ENCODE measurements around the gene CPM. TPM values are rescaled to one million over a fixed set of nuclear protein-coding genes. Genes with fewer than 3 reads are reported as not detected.
A peak's percentile ranks its signal among the peaks of the same experiment; 100 is the strongest.

The CPM gene
- total RNA-seq, 1 experiment from 2014 or later, result 0.89 TPM

GRCh38 chr12:68904351-68904962 lies 28.5 kb downstream of the CPM start:
- H3K9me3 Mint-ChIP-seq (ENCODE audit: unreplicated experiment), result no peaks in the 10 kb centered on the region
- intact Hi-C loops (cut with micrococcal nuclease), result no loop called here
- ChIA-PET POLR2A (no interaction called here), CTCF (interaction anchor here (0.8 kb wide), 1 partner anchor 330 kb away, joined by 3 read pairs; no protein-coding TSS in a partner anchor)
- H3K36me3 Mint-ChIP-seq (ENCODE audit: insufficient read depth, unreplicated experiment), result no peaks in the 10 kb centered on the region
- H3K27ac Mint-ChIP-seq (ENCODE audit: low read depth, unreplicated experiment), result no peak overlapping the region
- peaks cover 4% of the 10 kb centered on the region for H3K4me1 Mint-ChIP-seq (ENCODE audit: insufficient read depth, unreplicated experiment)
- BruUV-seq (replicated peaks), result no TSS peak
- no peak overlapping the region for H3K4me3 Mint-ChIP-seq (ENCODE audit: unreplicated experiment)
- peak; percentile 15 for DNase-seq (ENCODE audit: unreplicated experiment)
- H3K27me3 Mint-ChIP-seq (ENCODE audit: insufficient read depth, unreplicated experiment), result no peaks in the 10 kb centered on the region
- TF ChIP-seq CTCF (IDR thresholded peaks at IDR 0.05; ENCODE audit: unreplicated experiment), result no peak

- TF ChIP-seq CTCF (IDR thresholded peaks at IDR 0.05; ENCODE audit: unreplicated experiment), result no peak
- peaks cover 8% of the 10 kb centered on the region for H3K4me1 Mint-ChIP-seq (ENCODE audit: insufficient read depth, unreplicated experiment)
- ChIA-PET POLR2A (no interaction called here), CTCF (no interaction called here)
- H3K36me3 Mint-ChIP-seq (ENCODE audit: insufficient read depth, unreplicated experiment), result no peaks in the 10 kb centered on the region
- H3K4me3 Mint-ChIP-seq (ENCODE audit: unreplicated experiment), result no peak overlapping the region
- H3K27me3 Mint-ChIP-seq (ENCODE audit: insufficient read depth, unreplicated experiment), result no peaks in the 10 kb centered on the region
- no peaks in the 10 kb centered on the region for H3K9me3 Mint-ChIP-seq (ENCODE audit: unreplicated experiment)
- BruUV-seq (replicated peaks), result no TSS peak
- intact Hi-C loops (cut with micrococcal nuclease), result no loop called here
- DNase-seq (ENCODE audit: unreplicated experiment), result no peak
- H3K27ac Mint-ChIP-seq (ENCODE audit: low read depth, unreplicated experiment), result no peak overlapping the region
Observed at GRCh38 chr12:68903511-68903910, 29.5 kb downstream of the CPM start.

GRCh38 chr12:68901551-68901950 lies 31.4 kb downstream of the CPM start:
- H3K9me3 Mint-ChIP-seq (ENCODE audit: unreplicated experiment), result no peaks in the 10 kb centered on the region
- no peaks in the 10 kb centered on the region for H3K36me3 Mint-ChIP-seq (ENCODE audit: insufficient read depth, unreplicated experiment)
- no peak for DNase-seq (ENCODE audit: unreplicated experiment)
- ChIA-PET POLR2A (interaction anchor here (0.8 to 1.4 kb wide), 2 partner anchors 114 to 167 kb away, joined by 3 to 4 read pairs; no protein-coding TSS in a partner anchor), CTCF (interaction anchor here (0.9 to 6.9 kb wide), 3 partner anchors 37 to 169 kb away, joined by 3 to 87 read pairs (median 4); no protein-coding TSS in a partner anchor)
- H3K27ac Mint-ChIP-seq (ENCODE audit: low read depth, unreplicated experiment), result no peak overlapping the region
- BruUV-seq (replicated peaks), result no TSS peak
- no peak for TF ChIP-seq CTCF (IDR thresholded peaks at IDR 0.05; ENCODE audit: unreplicated experiment)
- H3K4me3 Mint-ChIP-seq (ENCODE audit: unreplicated experiment), result no peak overlapping the region
- intact Hi-C loops (cut with micrococcal nuclease), result no loop called here
- peaks cover 8% of the 10 kb centered on the region for H3K4me1 Mint-ChIP-seq (ENCODE audit: insufficient read depth, unreplicated experiment)
- no peaks in the 10 kb centered on the region for H3K27me3 Mint-ChIP-seq (ENCODE audit: insufficient read depth, unreplicated experiment)

- Mint-ChIP-seq H3K36me3 (ENCODE audit: insufficient read depth, unreplicated experiment) (no peaks in the 10 kb centered on the region), H3K4me1 (ENCODE audit: insufficient read depth, unreplicated experiment) (peaks cover 8% of the 10 kb centered on the region), H3K27me3 (ENCODE audit: insufficient read depth, unreplicated experiment) (no peaks in the 10 kb centered on the region), H3K27ac (ENCODE audit: low read depth, unreplicated experiment) (no peak overlapping the region), H3K4me3 (ENCODE audit: unreplicated experiment) (no peak overlapping the region), H3K9me3 (ENCODE audit: unreplicated experiment) (no peaks in the 10 kb centered on the region)
- no TSS peak for BruUV-seq (replicated peaks)
- POLR2A ChIA-PET, result interaction anchor here (0.8 to 1.4 kb wide), 2 partner anchors 114 to 168 kb away, joined by 3 to 4 read pairs; no protein-coding TSS in a partner anchor
- DNase-seq (ENCODE audit: unreplicated experiment), result no peak
- no peak for TF ChIP-seq CTCF (IDR thresholded peaks at IDR 0.05; ENCODE audit: unreplicated experiment)
- CTCF ChIA-PET, result interaction anchor here (0.9 to 6.9 kb wide), 3 partner anchors 36 to 169 kb away, joined by 3 to 87 read pairs (median 4); no protein-coding TSS in a partner anchor
- intact Hi-C loops (cut with micrococcal nuclease), result no loop called here
Observed at GRCh38 chr12:68901145-68901544, 31.8 kb downstream of the CPM start.
